ENCODE measurements around the gene MLN.

MLN gene

GRCh38 chr6:33746651-33747100 lies 57.1 kb downstream of the MLN start, which contains the start of gene IP6K3:
TSS of gene IP6K3 (minus strand) at chr6:33746905. CDS start at chr6:33735476, 11,429 bp downstream.
- H3K36me3 Mint-ChIP-seq (ENCODE audit: low read depth) = no peaks in the 10 kb centered on the region
- intact Hi-C loops (cut with micrococcal nuclease) = no loop called here
- H3K4me1 Mint-ChIP-seq (ENCODE audit: low read depth) = peaks cover 14% of the 10 kb centered on the region
- no peak within 1 kb of the TSS for H3K4me3 Mint-ChIP-seq
- H3K27ac Mint-ChIP-seq = no peak within 1 kb of the TSS
- H3K9me3 Mint-ChIP-seq = no peaks in the 10 kb centered on the region
- H3K27me3 Mint-ChIP-seq = peaks cover 15% of the 10 kb centered on the region

- H3K36me3 Mint-ChIP-seq (ENCODE audit: low read depth) = no peaks in the 10 kb centered on the region
- H3K27ac Mint-ChIP-seq = no peak overlapping the region
- intact Hi-C loops (cut with micrococcal nuclease) = no loop called here
- peaks cover 12% of the 10 kb centered on the region for H3K4me1 Mint-ChIP-seq (ENCODE audit: low read depth)
- no peaks in the 10 kb centered on the region for H3K9me3 Mint-ChIP-seq
- no peak overlapping the region for H3K4me3 Mint-ChIP-seq
- peaks cover 15% of the 10 kb centered on the region for H3K27me3 Mint-ChIP-seq
These were observed 57.7 kb downstream of the MLN start for GRCh38 chr6:33746036-33746600.

- Mint-ChIP-seq H3K27me3 (peaks cover 11% of the 10 kb centered on the region), H3K4me1 (ENCODE audit: low read depth) (peaks cover 7% of the 10 kb centered on the region), H3K9me3 (no peaks in the 10 kb centered on the region), H3K36me3 (ENCODE audit: low read depth) (no peaks in the 10 kb centered on the region), H3K4me3 (no peak overlapping the region), H3K27ac (no peak overlapping the region)
- intact Hi-C loops (cut with micrococcal nuclease) = no loop called here
These were observed 58.3 kb downstream of the MLN start for GRCh38 chr6:33745548-33745947.

GRCh38 chr6:33744895-33745546 lies 58.8 kb downstream of the MLN start:
- Mint-ChIP-seq H3K27me3 (peaks cover 11% of the 10 kb centered on the region), H3K27ac (no peak overlapping the region), H3K4me3 (no peak overlapping the region), H3K9me3 (no peaks in the 10 kb centered on the region), H3K36me3 (ENCODE audit: low read depth) (no peaks in the 10 kb centered on the region), H3K4me1 (ENCODE audit: low read depth) (peaks cover 10% of the 10 kb centered on the region)
- intact Hi-C loops (cut with micrococcal nuclease) = loop anchor here (1.0 kb wide), 1 partner anchor 409 kb away; no protein-coding TSS in a partner anchor

Measured in dendritic cell treated with granulocyte-macrophage colony-stimulating factor and Interleukin-4, amounts not matched to agents 40 ng/mL and 50 ng/mL, for 4 days (primary cell).